WTC11 (cell line): ENCODE data around the gene PABPN1L. TPM values are rescaled to one million over a fixed set of nuclear protein-coding genes. Genes with fewer than 3 reads are reported as not detected.

Source experiments
- ATAC-seq: fragments of 200-7000 bp; cut with Tn5 transposase; 2 replicates; pipeline ENCODE4 v1.10.0; 2021; ENCODE audit warnings: mild to moderate bottlenecking, moderate library complexity
- CTCF ChIA-PET: fragments of 300-600 bp; sonication (Branson Sonifier 250); formaldehyde crosslinking; loops from one replicate; lab custom pipeline; 2021; ENCODE audit warnings: antibody characterized with exemption; lab: Charles Lee
- POLR2A ChIA-PET: fragments of 350-600 bp; sonication (Branson Sonifier 250); formaldehyde crosslinking; loops from one replicate; lab custom pipeline; 2021; ENCODE audit warnings: antibody characterized with exemption; lab: Charles Lee
- DNase-seq: peaks from one replicate; pipeline ENCODE4 v3.0.0; 2021; ENCODE audit warnings: low spot score
- H3K27ac Mint-ChIP-seq: 2 replicates; pipeline ENCODE4 v1.8.0; 2021; ENCODE audit warnings: mixed read lengths
- H3K27me3 Mint-ChIP-seq: 2 replicates; pipeline ENCODE4 v1.8.0; 2021; ENCODE audit warnings: low read depth, mild to moderate bottlenecking, moderate library complexity, mixed read lengths
- H3K36me3 Mint-ChIP-seq: 2 replicates; pipeline ENCODE4 v1.8.0; 2021; ENCODE audit warnings: mixed read lengths
- H3K4me1 Mint-ChIP-seq: 2 replicates; pipeline ENCODE4 v1.8.0; 2022; ENCODE audit warnings: mixed read lengths
- H3K4me3 Mint-ChIP-seq: 2 replicates; pipeline ENCODE4 v1.8.0; 2021; ENCODE audit warnings: mild to moderate bottlenecking, moderate library complexity, mixed read lengths
- H3K9me3 Mint-ChIP-seq: 2 replicates; pipeline ENCODE4 v1.8.0; 2021; ENCODE audit warnings: mixed read lengths
- CREB1 ChIP-seq: sonication (generic); formaldehyde crosslinking; IDR thresholded peaks from 2 replicates; pipeline ENCODE4 v1.8.0; 2023; ENCODE audit warnings: mild to moderate bottlenecking, missing genetic modification reagents
- CREM ChIP-seq: sonication (generic); formaldehyde crosslinking; IDR thresholded peaks from 2 replicates; pipeline ENCODE4 v1.8.1; 2022; ENCODE audit warnings: mild to moderate bottlenecking, missing genetic modification reagents, moderate library complexity
- ELF4 ChIP-seq: sonication (generic); formaldehyde crosslinking; IDR thresholded peaks from 2 replicates; pipeline ENCODE4 v1.8.1; 2022; ENCODE audit warnings: low read depth, mild to moderate bottlenecking, moderate library complexity, missing genetic modification reagents
- ESRRA ChIP-seq: sonication (generic); formaldehyde crosslinking; IDR thresholded peaks from 2 replicates; pipeline ENCODE4 v1.8.1; 2022; ENCODE audit warnings: mild to moderate bottlenecking, missing genetic modification reagents, borderline replicate concordance
- HMGA2 ChIP-seq: fragments of 250-450 bp; sonication (Bioruptor Pico); IDR thresholded peaks from 2 replicates; pipeline ENCODE4 v1.4.0; 2021; ENCODE audit warnings: mild to moderate bottlenecking, moderate library complexity
- IRF2 ChIP-seq: sonication (generic); formaldehyde crosslinking; IDR thresholded peaks from 2 replicates; pipeline ENCODE4 v1.8.0; 2022; ENCODE audit warnings: low read depth, missing genetic modification reagents, borderline replicate concordance
- JAZF1 ChIP-seq: fragments of 250-450 bp; sonication (Bioruptor Pico); IDR thresholded peaks from 2 replicates; pipeline ENCODE4 v1.9.0; 2021; ENCODE audit warnings: moderate library complexity, mild to moderate bottlenecking, inconsistent platforms
- KAT7 ChIP-seq: sonication (generic); formaldehyde crosslinking; IDR thresholded peaks from 2 replicates; pipeline ENCODE4 v1.8.1; 2023; ENCODE audit warnings: missing genetic modification reagents, mild to moderate bottlenecking, borderline replicate concordance
- MYBL2 ChIP-seq: sonication (generic); formaldehyde crosslinking; IDR thresholded peaks from 2 replicates; pipeline ENCODE4 v1.8.1; 2023; ENCODE audit warnings: mild to moderate bottlenecking, moderate library complexity, missing genetic modification reagents
- RORB ChIP-seq: fragments of 250-450 bp; sonication (Bioruptor Pico); IDR thresholded peaks from 2 replicates; pipeline ENCODE4 v1.9.0; 2021; ENCODE audit warnings: mild to moderate bottlenecking
- SOX15 ChIP-seq: fragments of 250-450 bp; sonication (Bioruptor Pico); IDR thresholded peaks from 2 replicates; pipeline ENCODE4 v1.9.0; 2021; ENCODE audit warnings: mild to moderate bottlenecking
- TP53 ChIP-seq: sonication (generic); formaldehyde crosslinking; IDR thresholded peaks from 2 replicates; pipeline ENCODE4 v1.8.1; 2023; ENCODE audit warnings: mild to moderate bottlenecking, missing genetic modification reagents
- ZNF121 ChIP-seq: sonication (generic); formaldehyde crosslinking; IDR thresholded peaks from 2 replicates; pipeline ENCODE4 v1.8.0; 2023; ENCODE audit warnings: missing genetic modification reagents
- ZNF263 ChIP-seq: sonication (generic); formaldehyde crosslinking; IDR thresholded peaks from 2 replicates; pipeline ENCODE4 v1.8.1; 2022; ENCODE audit warnings: low read depth, mild to moderate bottlenecking, moderate library complexity, missing genetic modification reagents
- ZNF317 ChIP-seq: sonication (generic); formaldehyde crosslinking; IDR thresholded peaks from 2 replicates; pipeline ENCODE4 v1.8.1; 2023; ENCODE audit warnings: low read depth, mild to moderate bottlenecking, moderate library complexity, missing genetic modification reagents, borderline replicate concordance
- ZNF671 ChIP-seq: fragments of 250-450 bp; sonication (Bioruptor Pico); IDR thresholded peaks from 2 replicates; pipeline ENCODE4 v1.8.0; 2021; ENCODE audit warnings: mild to moderate bottlenecking
- total RNA-seq: library from RNA; stranded (reverse); gene quantifications from 3 replicates; pipeline ENCODE4 v1.2.3, GENCODE V29; 2021
- TF ChIP-seq, protein P1 (sequence below): fragments of 250-450 bp; sonication (Bioruptor Pico); IDR thresholded peaks from 2 replicates; pipeline ENCODE4 v2.1.2; 2022; ENCODE audit warnings: mild to moderate bottlenecking, moderate library complexity
- TF ChIP-seq, protein P2 (sequence below): sonication (generic); formaldehyde crosslinking; IDR thresholded peaks from 2 replicates; pipeline ENCODE4 v1.8.1; 2022; ENCODE audit warnings: mild to moderate bottlenecking, moderate library complexity, missing genetic modification reagents
- TF ChIP-seq, protein P3 (sequence below): sonication (generic); formaldehyde crosslinking; IDR thresholded peaks from 2 replicates; pipeline ENCODE4 v1.8.0; 2022; ENCODE audit warnings: mild to moderate bottlenecking, missing genetic modification reagents
- TF ChIP-seq, protein P4 (sequence below): sonication (generic); formaldehyde crosslinking; IDR thresholded peaks from 2 replicates; pipeline ENCODE4 v1.8.0; 2023; ENCODE audit warnings: missing genetic modification reagents
- TF ChIP-seq, protein P5 (sequence below): fragments of 250-450 bp; sonication (Bioruptor Pico); IDR thresholded peaks from 2 replicates; pipeline ENCODE4 v1.9.0; 2021; ENCODE audit warnings: mild to moderate bottlenecking
- TF ChIP-seq, protein P6 (sequence below): sonication (generic); formaldehyde crosslinking; IDR thresholded peaks from 2 replicates; pipeline ENCODE4 v1.8.1; 2023; ENCODE audit warnings: mild to moderate bottlenecking, missing genetic modification reagents
- TF ChIP-seq, protein P7 (sequence below): fragments of 250-450 bp; sonication (Bioruptor Pico); conservative IDR thresholded peaks from 2 replicates; pipeline ENCODE4 v1.9.0; 2021; ENCODE audit warnings: mild to moderate bottlenecking

Gene PABPN1L
- total RNA-seq, 1 experiment from 2014 or later: not detected

DNA sequence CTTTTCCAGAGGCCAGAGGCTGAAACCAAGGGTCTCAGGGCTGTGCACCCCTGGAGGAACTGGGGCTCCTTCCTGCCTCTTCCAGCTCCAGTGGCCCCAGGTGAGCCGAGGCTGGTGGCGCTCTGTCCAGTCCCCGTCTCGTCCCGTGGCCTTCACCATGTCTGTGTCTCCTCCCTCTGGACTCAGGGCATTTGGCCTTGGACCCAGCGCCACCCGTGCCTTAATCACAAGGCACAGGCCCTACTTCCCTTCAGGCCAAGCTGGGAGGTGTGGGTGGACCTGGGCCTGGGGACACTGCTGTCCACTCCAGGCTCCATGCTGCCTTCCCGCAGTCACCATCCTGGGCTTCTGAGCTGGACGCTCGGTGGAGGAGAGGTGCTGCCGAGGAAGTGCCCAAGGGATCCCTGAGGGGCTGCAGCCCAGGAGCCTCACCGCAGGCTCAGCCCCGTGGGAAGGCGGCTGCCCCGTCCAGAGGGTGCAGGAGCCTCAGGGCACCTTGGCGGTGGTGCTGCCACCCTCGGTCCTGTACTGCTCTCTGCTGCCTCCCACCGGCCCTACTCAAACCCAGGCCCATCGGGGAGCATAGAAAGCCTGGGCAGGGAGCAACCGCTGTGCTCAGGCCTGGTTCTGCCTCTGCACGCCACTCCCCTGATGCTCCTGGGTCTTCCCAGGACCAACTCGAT is 45.2 kb downstream of the PABPN1L start (continued):
- TF ChIP-seq, protein P1, sequence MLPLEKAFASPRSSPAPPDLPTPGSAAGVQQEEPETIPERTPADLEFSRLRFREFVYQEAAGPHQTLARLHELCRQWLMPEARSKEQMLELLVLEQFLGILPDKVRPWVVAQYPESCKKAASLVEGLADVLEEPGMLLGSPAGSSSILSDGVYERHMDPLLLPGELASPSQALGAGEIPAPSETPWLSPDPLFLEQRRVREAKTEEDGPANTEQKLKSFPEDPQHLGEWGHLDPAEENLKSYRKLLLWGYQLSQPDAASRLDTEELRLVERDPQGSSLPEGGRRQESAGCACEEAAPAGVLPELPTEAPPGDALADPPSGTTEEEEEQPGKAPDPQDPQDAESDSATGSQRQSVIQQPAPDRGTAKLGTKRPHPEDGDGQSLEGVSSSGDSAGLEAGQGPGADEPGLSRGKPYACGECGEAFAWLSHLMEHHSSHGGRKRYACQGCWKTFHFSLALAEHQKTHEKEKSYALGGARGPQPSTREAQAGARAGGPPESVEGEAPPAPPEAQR: no peak
- TF ChIP-seq, protein P2, sequence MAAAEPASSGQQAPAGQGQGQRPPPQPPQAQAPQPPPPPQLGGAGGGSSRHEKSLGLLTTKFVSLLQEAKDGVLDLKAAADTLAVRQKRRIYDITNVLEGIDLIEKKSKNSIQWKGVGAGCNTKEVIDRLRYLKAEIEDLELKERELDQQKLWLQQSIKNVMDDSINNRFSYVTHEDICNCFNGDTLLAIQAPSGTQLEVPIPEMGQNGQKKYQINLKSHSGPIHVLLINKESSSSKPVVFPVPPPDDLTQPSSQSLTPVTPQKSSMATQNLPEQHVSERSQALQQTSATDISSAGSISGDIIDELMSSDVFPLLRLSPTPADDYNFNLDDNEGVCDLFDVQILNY (CRISPR knock-in tag): no peak
- TF ChIP-seq ZNF317 (CRISPR knock-in tag): no peak
- TF ChIP-seq, all 79 proteins: peak for 0

DNA sequence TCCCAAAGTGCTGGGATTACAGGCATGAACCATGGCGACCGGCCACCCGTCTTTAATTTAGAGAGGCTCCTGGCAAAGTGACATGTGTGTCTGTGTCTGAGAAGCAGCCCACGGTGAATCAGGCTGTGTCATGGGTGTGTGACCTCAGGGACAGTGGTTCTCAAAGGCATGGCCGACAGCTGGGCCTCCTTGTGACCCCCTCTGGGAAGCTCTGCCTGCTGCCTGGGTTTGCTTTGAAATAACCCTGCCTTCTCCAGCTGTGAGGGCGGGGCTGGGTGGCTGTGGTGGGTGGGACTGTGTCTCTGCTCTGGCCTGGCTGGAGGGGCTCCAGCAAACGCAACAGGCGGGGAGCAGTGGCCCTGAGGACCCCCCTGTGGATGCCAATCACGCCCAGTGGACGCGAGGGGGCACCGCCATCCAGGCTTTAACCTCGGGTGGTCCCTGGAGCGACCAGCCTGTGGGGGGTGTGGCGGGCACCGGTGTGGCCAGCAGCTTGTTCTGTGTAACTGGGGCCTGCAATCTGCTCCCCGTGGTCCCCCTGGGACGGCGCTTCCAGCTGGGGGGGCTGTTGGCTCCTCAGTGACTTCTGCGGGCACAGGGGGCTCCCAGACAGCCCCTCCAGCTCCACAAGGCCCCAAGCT is 46.0 kb downstream of the PABPN1L start:
- H3K27me3 Mint-ChIP-seq: no peaks in the 10 kb centered on the region
- DNase-seq (no peak), ATAC-seq (no peak)
- H3K36me3 Mint-ChIP-seq: no peaks in the 10 kb centered on the region
- H3K4me3 Mint-ChIP-seq: no peak overlapping the region
- no peak overlapping the region for H3K27ac Mint-ChIP-seq
- TF ChIP-seq, protein P3, sequence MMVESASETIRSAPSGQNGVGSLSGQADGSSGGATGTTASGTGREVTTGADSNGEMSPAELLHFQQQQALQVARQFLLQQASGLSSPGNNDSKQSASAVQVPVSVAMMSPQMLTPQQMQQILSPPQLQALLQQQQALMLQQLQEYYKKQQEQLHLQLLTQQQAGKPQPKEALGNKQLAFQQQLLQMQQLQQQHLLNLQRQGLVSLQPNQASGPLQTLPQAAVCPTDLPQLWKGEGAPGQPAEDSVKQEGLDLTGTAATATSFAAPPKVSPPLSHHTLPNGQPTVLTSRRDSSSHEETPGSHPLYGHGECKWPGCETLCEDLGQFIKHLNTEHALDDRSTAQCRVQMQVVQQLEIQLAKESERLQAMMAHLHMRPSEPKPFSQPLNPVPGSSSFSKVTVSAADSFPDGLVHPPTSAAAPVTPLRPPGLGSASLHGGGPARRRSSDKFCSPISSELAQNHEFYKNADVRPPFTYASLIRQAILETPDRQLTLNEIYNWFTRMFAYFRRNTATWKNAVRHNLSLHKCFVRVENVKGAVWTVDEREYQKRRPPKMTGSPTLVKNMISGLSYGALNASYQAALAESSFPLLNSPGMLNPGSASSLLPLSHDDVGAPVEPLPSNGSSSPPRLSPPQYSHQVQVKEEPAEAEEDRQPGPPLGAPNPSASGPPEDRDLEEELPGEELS: no peak
- TF ChIP-seq HMGA2 (CRISPR knock-in tag) (no peak), ELF4 (no peak), CREB1 (CRISPR knock-in tag) (no peak), ZNF263 (no peak), RORB (CRISPR knock-in tag) (no peak), ZNF121 (CRISPR knock-in tag) (no peak), KAT7 (CRISPR knock-in tag) (no peak), CREM (CRISPR knock-in tag) (no peak)
- TF ChIP-seq, protein P4, sequence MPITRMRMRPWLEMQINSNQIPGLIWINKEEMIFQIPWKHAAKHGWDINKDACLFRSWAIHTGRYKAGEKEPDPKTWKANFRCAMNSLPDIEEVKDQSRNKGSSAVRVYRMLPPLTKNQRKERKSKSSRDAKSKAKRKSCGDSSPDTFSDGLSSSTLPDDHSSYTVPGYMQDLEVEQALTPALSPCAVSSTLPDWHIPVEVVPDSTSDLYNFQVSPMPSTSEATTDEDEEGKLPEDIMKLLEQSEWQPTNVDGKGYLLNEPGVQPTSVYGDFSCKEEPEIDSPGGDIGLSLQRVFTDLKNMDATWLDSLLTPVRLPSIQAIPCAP (CRISPR knock-in tag): no peak
- TF ChIP-seq, protein P5, sequence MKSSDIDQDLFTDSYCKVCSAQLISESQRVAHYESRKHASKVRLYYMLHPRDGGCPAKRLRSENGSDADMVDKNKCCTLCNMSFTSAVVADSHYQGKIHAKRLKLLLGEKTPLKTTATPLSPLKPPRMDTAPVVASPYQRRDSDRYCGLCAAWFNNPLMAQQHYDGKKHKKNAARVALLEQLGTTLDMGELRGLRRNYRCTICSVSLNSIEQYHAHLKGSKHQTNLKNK (CRISPR knock-in tag): no peak
- TF ChIP-seq, protein P1: no peak
- no peaks in the 10 kb centered on the region for H3K9me3 Mint-ChIP-seq
- no peaks in the 10 kb centered on the region for H3K4me1 Mint-ChIP-seq
- ChIA-PET POLR2A (no interaction called here), CTCF (interaction anchor here (0.6 to 1.2 kb wide), 3 partner anchors 76 to 392 kb away, joined by 3 to 4 read pairs (median 3); no protein-coding TSS in a partner anchor)

DNA sequence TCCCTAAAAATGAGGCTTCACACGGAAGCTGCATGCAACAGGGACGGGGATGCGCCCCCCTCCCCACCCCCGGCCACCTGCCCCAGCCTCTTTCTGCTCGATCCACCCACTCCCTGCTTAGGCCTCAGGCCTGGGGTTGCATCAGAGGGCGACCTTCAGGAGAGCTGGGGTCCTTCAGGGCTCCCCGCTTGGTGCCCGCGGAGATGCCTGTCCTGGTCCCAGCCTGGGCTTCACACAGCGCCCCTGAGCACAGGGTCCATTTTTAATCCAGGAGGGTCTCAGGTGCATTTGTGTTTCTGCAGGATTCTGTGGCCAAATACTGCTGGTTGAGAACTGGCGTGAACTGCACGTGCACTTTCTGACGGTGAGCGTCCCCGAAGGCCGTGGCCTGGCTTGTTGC is 47.3 kb downstream of the PABPN1L start:
- Mint-ChIP-seq H3K27me3 (no peaks in the 10 kb centered on the region), H3K4me1 (no peaks in the 10 kb centered on the region; the same call in 1 of the 2 replicates), H3K4me3 (no peak overlapping the region), H3K27ac (peak overlapping the region; percentile 33; the same call in 1 of the 2 replicates), H3K36me3 (no peaks in the 10 kb centered on the region), H3K9me3 (no peaks in the 10 kb centered on the region)
- no peak for DNase-seq
- ChIA-PET CTCF (interaction anchor here (0.6 to 5.5 kb wide), 5 partner anchors 62 to 758 kb away, joined by 3 to 32 read pairs (median 4); no protein-coding TSS in a partner anchor), POLR2A (no interaction called here)
- ATAC-seq: no peak; the same call in 1 of the 2 replicates
- TF ChIP-seq, protein P6, sequence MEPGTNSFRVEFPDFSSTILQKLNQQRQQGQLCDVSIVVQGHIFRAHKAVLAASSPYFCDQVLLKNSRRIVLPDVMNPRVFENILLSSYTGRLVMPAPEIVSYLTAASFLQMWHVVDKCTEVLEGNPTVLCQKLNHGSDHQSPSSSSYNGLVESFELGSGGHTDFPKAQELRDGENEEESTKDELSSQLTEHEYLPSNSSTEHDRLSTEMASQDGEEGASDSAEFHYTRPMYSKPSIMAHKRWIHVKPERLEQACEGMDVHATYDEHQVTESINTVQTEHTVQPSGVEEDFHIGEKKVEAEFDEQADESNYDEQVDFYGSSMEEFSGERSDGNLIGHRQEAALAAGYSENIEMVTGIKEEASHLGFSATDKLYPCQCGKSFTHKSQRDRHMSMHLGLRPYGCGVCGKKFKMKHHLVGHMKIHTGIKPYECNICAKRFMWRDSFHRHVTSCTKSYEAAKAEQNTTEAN (CRISPR knock-in tag): no peak
- TF ChIP-seq JAZF1 (CRISPR knock-in tag) (no peak), SOX15 (no peak), ESRRA (no peak), IRF2 (CRISPR knock-in tag) (no peak), MYBL2 (CRISPR knock-in tag) (no peak), ZNF671 (CRISPR knock-in tag) (no peak), TP53 (CRISPR knock-in tag) (no peak)
- TF ChIP-seq, protein P7, sequence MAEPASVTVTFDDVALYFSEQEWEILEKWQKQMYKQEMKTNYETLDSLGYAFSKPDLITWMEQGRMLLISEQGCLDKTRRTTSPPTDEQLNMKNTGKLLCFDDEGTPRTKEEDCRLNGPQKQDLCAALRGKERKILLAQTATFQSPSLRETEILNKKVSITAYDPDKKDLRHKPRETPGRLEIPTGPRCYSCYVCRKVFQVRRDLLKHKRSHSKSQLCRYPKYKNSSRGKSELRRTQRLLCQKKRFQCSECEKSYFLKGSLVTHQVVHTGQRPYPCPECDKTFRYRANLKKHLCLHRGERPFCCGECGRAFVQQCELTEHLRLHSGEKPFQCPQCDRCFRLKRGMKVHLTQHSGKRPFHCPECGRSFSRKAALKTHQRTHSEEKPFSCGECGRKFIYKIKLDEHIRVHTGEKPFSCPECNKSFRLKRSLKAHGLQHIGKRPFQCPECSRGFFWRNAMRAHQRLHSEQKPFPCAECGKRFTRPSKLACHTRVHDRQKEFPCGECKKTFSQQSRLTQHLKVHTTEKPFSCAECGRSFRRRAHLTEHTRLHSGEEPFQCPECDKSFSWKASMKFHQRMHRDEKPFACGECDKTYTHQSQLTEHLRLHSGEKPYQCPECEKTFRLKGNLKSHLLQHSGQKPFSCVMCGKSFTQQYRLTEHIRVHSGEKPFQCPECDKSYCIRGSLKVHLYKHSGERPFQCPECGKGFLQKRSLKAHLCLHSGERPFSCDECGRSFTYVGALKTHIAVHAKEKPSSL (CRISPR knock-in tag): no peak
